Suprapubic skin (tissue), 4 donors: Measurements from ENCODE around the gene IQCB1.

Experiments
- EP300 ChIP-seq: sonication (generic); formaldehyde crosslinking; IDR thresholded peaks from one replicate; pipeline ENCODE4 v1.6.1; 2017; ENCODE audit warnings: antibody characterized with exemption
- POLR2A ChIP-seq, 2 donors: fragments of 450-650 bp; IDR thresholded peaks; one replicate each; pipeline ENCODE4 v1.6.1; 2017; ENCODE audit warnings: antibody characterized with exemption in 2 of 2, mild to moderate bottlenecking in 2 of 2, moderate library complexity in 2 of 2
- POLR2AphosphoS5 ChIP-seq, 3 donors: sonication (generic); formaldehyde crosslinking; IDR thresholded peaks; one replicate each; pipeline ENCODE4 v1.6.1; 2017; ENCODE audit warnings: antibody characterized with exemption in 3 of 3
- TF ChIP-seq, protein P1 (sequence below), 2 donors: fragments of 200-600 bp in 1 of 2; fragments of 450-650 bp in 1 of 2; sonication (generic) in 1 of 2; IDR thresholded peaks; one replicate each; pipeline ENCODE4 v1.5.1; 2016 to 2019; ENCODE audit warnings: antibody characterized with exemption in 2 of 2, mild to moderate bottlenecking in 1 of 2, moderate library complexity in 1 of 2

DNA sequence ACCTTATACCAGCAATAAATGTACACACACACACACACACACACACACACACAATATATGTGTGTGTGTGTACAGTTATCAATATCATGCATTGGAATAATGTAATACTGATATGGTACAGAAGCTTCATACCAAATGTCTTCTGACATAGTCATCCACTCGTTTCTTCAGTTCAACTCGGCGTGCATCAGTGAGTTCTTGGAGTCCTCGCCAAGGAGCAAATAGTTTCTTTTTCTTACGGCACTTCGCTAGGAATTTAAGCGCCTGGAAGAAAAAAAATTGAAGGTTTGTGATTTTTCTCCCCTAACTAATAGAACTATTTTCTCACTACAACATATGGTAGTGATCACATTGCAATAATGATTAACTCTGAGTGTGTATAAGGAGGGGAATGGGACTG lies 53.2 kb downstream of the IQCB1 start:
- TF ChIP-seq, protein P1, sequence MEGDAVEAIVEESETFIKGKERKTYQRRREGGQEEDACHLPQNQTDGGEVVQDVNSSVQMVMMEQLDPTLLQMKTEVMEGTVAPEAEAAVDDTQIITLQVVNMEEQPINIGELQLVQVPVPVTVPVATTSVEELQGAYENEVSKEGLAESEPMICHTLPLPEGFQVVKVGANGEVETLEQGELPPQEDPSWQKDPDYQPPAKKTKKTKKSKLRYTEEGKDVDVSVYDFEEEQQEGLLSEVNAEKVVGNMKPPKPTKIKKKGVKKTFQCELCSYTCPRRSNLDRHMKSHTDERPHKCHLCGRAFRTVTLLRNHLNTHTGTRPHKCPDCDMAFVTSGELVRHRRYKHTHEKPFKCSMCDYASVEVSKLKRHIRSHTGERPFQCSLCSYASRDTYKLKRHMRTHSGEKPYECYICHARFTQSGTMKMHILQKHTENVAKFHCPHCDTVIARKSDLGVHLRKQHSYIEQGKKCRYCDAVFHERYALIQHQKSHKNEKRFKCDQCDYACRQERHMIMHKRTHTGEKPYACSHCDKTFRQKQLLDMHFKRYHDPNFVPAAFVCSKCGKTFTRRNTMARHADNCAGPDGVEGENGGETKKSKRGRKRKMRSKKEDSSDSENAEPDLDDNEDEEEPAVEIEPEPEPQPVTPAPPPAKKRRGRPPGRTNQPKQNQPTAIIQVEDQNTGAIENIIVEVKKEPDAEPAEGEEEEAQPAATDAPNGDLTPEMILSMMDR (IDR thresholded peaks at IDR 0.05): no peak
- no peak for TF ChIP-seq POLR2AphosphoS5 (IDR thresholded peaks at IDR 0.05)
- TF ChIP-seq POLR2A (IDR thresholded peaks at IDR 0.05): no peak
- no peak for TF ChIP-seq EP300
